ENCODE results near the gene SLX4IP.

GRCh38 chr20:10629946-10630650 lies 195.0 kb downstream of the SLX4IP start:
- TF ChIP-seq EZH2 (IDR thresholded peaks at IDR 0.05; ENCODE audit: borderline replicate concordance, low read depth, low read length, severe bottlenecking) (no peak), CTCF (IDR thresholded peaks at IDR 0.05; ENCODE audit: extremely low read depth in 1 of 2, insufficient read depth in 1 of 2, low read depth in 1 of 2, low read length in 2 of 2) (no peak), POLR2AphosphoS5 (IDR thresholded peaks at IDR 0.05; ENCODE audit: insufficient read depth, low read depth, low read length) (no peak), JUN (IDR thresholded peaks at IDR 0.05; ENCODE audit: borderline replicate concordance, insufficient read depth, insufficient read length, low read depth) (no peak), POLR2A (IDR thresholded peaks at IDR 0.05; ENCODE audit: low read depth, low read length) (no peak), MAX (IDR thresholded peaks at IDR 0.05; ENCODE audit: insufficient read depth, insufficient read length) (no peak), MYC (IDR thresholded peaks at IDR 0.05; ENCODE audit: low read depth, low read length) (no peak), GATA2 (IDR thresholded peaks at IDR 0.05; ENCODE audit: insufficient read depth, insufficient read length, low read depth, low read length) (no peak), FOS (IDR thresholded peaks at IDR 0.05; ENCODE audit: borderline replicate concordance, insufficient read depth, low read length) (no peak)
